CD4-positive, alpha-beta T cell (primary cell): Measurements from ENCODE around the gene CAPS. TPM values are rescaled to one million over a fixed set of nuclear protein-coding genes. Genes with fewer than 3 reads are reported as not detected.

Experiments
- ATAC-seq: fragments of 200-7000 bp; cut with Tn5 transposase; one replicate; pipeline ENCODE4 v1.10.0; 2022; ENCODE audit warnings: mild to moderate bottlenecking; ENCODE audit not compliant: poor library complexity
- CTCF ChIA-PET: fragments of 350-600 bp; sonication (Branson Sonifier 250); formaldehyde crosslinking; loops from one replicate; lab custom pipeline; 2021; ENCODE audit warnings: antibody characterized with exemption, inconsistent platforms; lab: Charles Lee
- POLR2A ChIA-PET: fragments of 350-600 bp; sonication (Branson Sonifier 250); formaldehyde crosslinking; loops from one replicate; lab custom pipeline; 2021; ENCODE audit warnings: antibody characterized with exemption, inconsistent platforms; lab: Charles Lee
- DNase-seq, 14 experiments: peaks; one replicate each; pipeline ENCODE4 v3.0.0-alpha.2; 2013 to 2020; ENCODE audit warnings: mixed read lengths in 2 of 14
- H3K27ac ChIP-seq, 2 donors: one replicate each; pipeline versions ENCODE4 v1.5.1 to v1.7.0; 2013; ENCODE audit warnings: low read length in 2 of 2, low read depth in 1 of 2, mild to moderate bottlenecking in 1 of 2
- H3K27me3 ChIP-seq, 2 experiments: 1 replicate in 1 of 2; 2 replicates in 1 of 2; pipeline versions ENCODE4 v1.6.1 to v1.7.0; 2013; ENCODE audit warnings: low read length in 2 of 2, control low read depth in 1 of 2, mild to moderate bottlenecking in 1 of 2, moderate library complexity in 1 of 2; ENCODE audit not compliant: insufficient read depth in 2 of 2, control insufficient read depth in 1 of 2
- H3K36me3 ChIP-seq: one replicate; pipeline ENCODE4 v1.6.1; 2013; ENCODE audit warnings: low read length, control low read depth; ENCODE audit not compliant: insufficient read depth
- H3K4me1 ChIP-seq: one replicate; pipeline ENCODE4 v1.6.1; 2013; ENCODE audit warnings: low read length, control low read depth; ENCODE audit not compliant: insufficient read depth
- H3K4me3 ChIP-seq: one replicate; pipeline ENCODE4 v1.5.1; 2013; ENCODE audit warnings: mild to moderate bottlenecking, low read length, moderate library complexity
- H3K9me3 ChIP-seq, 2 experiments: 1 replicate in 1 of 2; 2 replicates in 1 of 2; pipeline versions ENCODE4 v1.6.1 to v1.7.0; 2013; ENCODE audit warnings: low read length in 2 of 2, mild to moderate bottlenecking in 2 of 2, control low read depth in 1 of 2, moderate library complexity in 1 of 2; ENCODE audit not compliant: control insufficient read depth in 1 of 2, insufficient read depth in 1 of 2
- H3K27ac Mint-ChIP-seq: one replicate; pipeline ENCODE4 v1.8.0; 2020; ENCODE audit warnings: mixed read lengths
- H3K27me3 Mint-ChIP-seq: one replicate; pipeline ENCODE4 v1.8.0; 2021; ENCODE audit warnings: mixed read lengths
- H3K36me3 Mint-ChIP-seq: one replicate; pipeline ENCODE4 v1.8.0; 2021; ENCODE audit warnings: low read depth, mixed read lengths
- H3K4me1 Mint-ChIP-seq: one replicate; pipeline ENCODE4 v1.8.0; 2021; ENCODE audit warnings: low read depth, mixed read lengths
- H3K4me3 Mint-ChIP-seq: one replicate; pipeline ENCODE4 v1.8.0; 2020; ENCODE audit warnings: mild to moderate bottlenecking, mixed read lengths
- H3K9me3 Mint-ChIP-seq: one replicate; pipeline ENCODE4 v1.8.0; 2020; ENCODE audit warnings: mixed read lengths
- CTCF ChIP-seq: fragments of 200-600 bp; IDR thresholded peaks from one replicate; pipeline ENCODE4 v1.8.0; 2022; ENCODE audit warnings: antibody characterized with exemption, mild to moderate bottlenecking
- intact Hi-C, 2 experiments: fragments of 100-400 bp; cut with DNase I in 1 of 2; cut with micrococcal nuclease in 1 of 2; formaldehyde crosslinking; loops; one replicate each; pipeline versions ENCODE4 v1.15.1 to v1.9.0; 2023 to 2025; cut with DNase I, micrococcal nuclease
- total RNA-seq, 174 experiments: library from RNA in 2 of 174; stranded (reverse) in 2 of 174; gene quantifications; one replicate each; pipeline ENCODE4 v1.2.3 and lab custom pipeline; 2021 to 2026

Gene CAPS
- total RNA-seq, 2 experiments from 2014 or later = 43.2 to 44.2 TPM

- no peak overlapping the region for H3K27ac ChIP-seq
- peaks cover 95% of the 10 kb centered on the region for H3K36me3 Mint-ChIP-seq
- H3K4me3 Mint-ChIP-seq = no peak overlapping the region
- H3K4me3 ChIP-seq = no peak overlapping the region
- ChIA-PET POLR2A (no interaction called here), CTCF (no interaction called here)
- no peaks in the 10 kb centered on the region for H3K27me3 ChIP-seq
- intact Hi-C loops = no loop called here
- ATAC-seq (no peak), DNase-seq (no peak)
- H3K27ac Mint-ChIP-seq = no peak overlapping the region
- H3K36me3 ChIP-seq = peaks cover 99% of the 10 kb centered on the region
- no peaks in the 10 kb centered on the region for H3K27me3 Mint-ChIP-seq
- H3K9me3 Mint-ChIP-seq = no peaks in the 10 kb centered on the region
- no peaks in the 10 kb centered on the region for H3K9me3 ChIP-seq
- no peak for TF ChIP-seq CTCF
- H3K4me1 ChIP-seq = no peaks in the 10 kb centered on the region
- H3K4me1 Mint-ChIP-seq = no peaks in the 10 kb centered on the region
Measured at GRCh38 chr19:5925830-5926427, 11.9 kb downstream of the CAPS start.

- no peaks in the 10 kb centered on the region for H3K9me3 ChIP-seq
- peaks cover 94% of the 10 kb centered on the region for H3K36me3 Mint-ChIP-seq
- no peaks in the 10 kb centered on the region for H3K4me1 ChIP-seq
- TF ChIP-seq CTCF = no peak
- H3K9me3 Mint-ChIP-seq = no peaks in the 10 kb centered on the region
- intact Hi-C loops = no loop called here
- POLR2A ChIA-PET = no interaction called here
- ATAC-seq (no peak), DNase-seq (no peak)
- no peak overlapping the region for H3K27ac Mint-ChIP-seq
- H3K27me3 Mint-ChIP-seq = no peaks in the 10 kb centered on the region
- peaks cover 97% of the 10 kb centered on the region for H3K36me3 ChIP-seq
- CTCF ChIA-PET = no interaction called here
- no peak overlapping the region for H3K4me3 Mint-ChIP-seq
- H3K4me3 ChIP-seq = no peak overlapping the region
- no peaks in the 10 kb centered on the region for H3K4me1 Mint-ChIP-seq
- no peaks in the 10 kb centered on the region for H3K27me3 ChIP-seq
- no peak overlapping the region for H3K27ac ChIP-seq
Measured at GRCh38 chr19:5926641-5927440, 12.8 kb downstream of the CAPS start.

- ChIA-PET POLR2A (no interaction called here), CTCF (no interaction called here)
- Histone ChIP-seq H3K4me3 (no peak overlapping the region), H3K36me3 (peaks cover 97% of the 10 kb centered on the region), H3K4me1 (no peaks in the 10 kb centered on the region), H3K9me3 (no peaks in the 10 kb centered on the region), H3K27me3 (no peaks in the 10 kb centered on the region), H3K27ac (no peak overlapping the region)
- DNase-seq (no peak), ATAC-seq (no peak)
- TF ChIP-seq CTCF = no peak
- Mint-ChIP-seq H3K27me3 (no peaks in the 10 kb centered on the region), H3K9me3 (no peaks in the 10 kb centered on the region), H3K4me1 (no peaks in the 10 kb centered on the region), H3K4me3 (no peak overlapping the region), H3K36me3 (peaks cover 93% of the 10 kb centered on the region), H3K27ac (no peak overlapping the region)
- intact Hi-C loops = no loop called here
Measured at GRCh38 chr19:5927441-5927821, 13.4 kb downstream of the CAPS start.
